Mesothelial cell of epicardium (in vitro differentiated cells): Measurements from ENCODE around the gene DOCK6. TPM values are rescaled to one million over a fixed set of nuclear protein-coding genes. Genes with fewer than 3 reads are reported as not detected.
"Not testable (repeated sequence)": the region's sequence is repeated elsewhere in the genome, so short reads cannot be mapped to it uniquely, and the experiment has no call there.

Experiments used
- DNase-seq, 2 experiments: peaks; one replicate each; pipeline ENCODE4 v3.0.0; 2021; ENCODE audit warnings: low spot score in 2 of 2; ENCODE audit not compliant: unreplicated experiment in 2 of 2
- H3K27ac Mint-ChIP-seq: 2 replicates; pipeline ENCODE4 v1.8.0; 2021; ENCODE audit warnings: mixed read lengths
- H3K27me3 Mint-ChIP-seq: 2 replicates; pipeline ENCODE4 v1.8.0; 2021; ENCODE audit warnings: low read depth, mixed read lengths
- H3K36me3 Mint-ChIP-seq: 2 replicates; pipeline ENCODE4 v1.8.0; 2021; ENCODE audit warnings: mixed read lengths
- H3K4me1 Mint-ChIP-seq: 2 replicates; pipeline ENCODE4 v1.8.0; 2021; ENCODE audit warnings: mixed read lengths
- H3K4me3 Mint-ChIP-seq: 2 replicates; pipeline ENCODE4 v1.8.0; 2021; ENCODE audit warnings: mild to moderate bottlenecking, moderate library complexity, mixed read lengths
- H3K9me3 Mint-ChIP-seq: 2 replicates; pipeline ENCODE4 v1.8.0; 2021; ENCODE audit warnings: mixed read lengths
- CTCF ChIP-seq: fragments of 200-600 bp; sonication (generic); IDR thresholded peaks from one replicate; pipeline ENCODE4 v1.5.0; 2021; ENCODE audit warnings: antibody characterized with exemption; ENCODE audit not compliant: unreplicated experiment
- total RNA-seq: library from RNA; stranded (reverse); gene quantifications from 3 replicates; pipeline ENCODE4 v1.2.1, GENCODE V29; 2021

DOCK6 gene
- total RNA-seq, 1 donor from 2014 or later, result 66.4 TPM

DNA sequence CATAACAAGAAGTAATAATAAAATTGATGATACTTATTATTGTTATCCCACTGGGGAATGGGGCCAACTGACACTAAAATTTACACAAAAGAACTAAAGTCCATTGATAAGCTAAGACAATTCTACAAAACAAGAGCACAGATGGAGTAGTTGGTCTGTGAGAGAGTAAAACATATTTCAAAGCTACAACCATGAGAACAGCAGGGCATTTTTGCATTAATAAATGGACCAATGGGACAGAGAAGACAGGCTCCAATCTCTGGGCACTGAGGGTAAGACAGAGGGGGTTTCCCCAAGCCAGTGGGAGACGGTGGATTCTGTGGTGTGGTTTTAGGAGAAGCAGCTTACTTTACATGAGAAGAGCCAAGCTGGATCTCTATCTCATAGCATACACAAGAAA lies 79.3 kb downstream of the DOCK6 start:
- Mint-ChIP-seq H3K27me3 (no peaks in the 10 kb centered on the region), H3K27ac (no peak overlapping the region), H3K36me3 (peaks cover 29% of the 10 kb centered on the region), H3K4me1 (peaks cover 1% of the 10 kb centered on the region), H3K9me3 (peaks cover 5% of the 10 kb centered on the region), H3K4me3 (no peak overlapping the region)
- no peak for DNase-seq
- TF ChIP-seq CTCF, result no peak

- H3K9me3 Mint-ChIP-seq, result peaks cover 5% of the 10 kb centered on the region
- no peak for TF ChIP-seq CTCF
- peaks cover 1% of the 10 kb centered on the region for H3K4me1 Mint-ChIP-seq
- DNase-seq, result no peak
- H3K27ac Mint-ChIP-seq, result peak overlapping the region; percentile 35
- H3K4me3 Mint-ChIP-seq, result no peak overlapping the region
- peaks cover 28% of the 10 kb centered on the region for H3K36me3 Mint-ChIP-seq
- H3K27me3 Mint-ChIP-seq, result no peaks in the 10 kb centered on the region
These were observed 80.8 kb downstream of the DOCK6 start for GRCh38 chr19:11181488-11181887.

DNA sequence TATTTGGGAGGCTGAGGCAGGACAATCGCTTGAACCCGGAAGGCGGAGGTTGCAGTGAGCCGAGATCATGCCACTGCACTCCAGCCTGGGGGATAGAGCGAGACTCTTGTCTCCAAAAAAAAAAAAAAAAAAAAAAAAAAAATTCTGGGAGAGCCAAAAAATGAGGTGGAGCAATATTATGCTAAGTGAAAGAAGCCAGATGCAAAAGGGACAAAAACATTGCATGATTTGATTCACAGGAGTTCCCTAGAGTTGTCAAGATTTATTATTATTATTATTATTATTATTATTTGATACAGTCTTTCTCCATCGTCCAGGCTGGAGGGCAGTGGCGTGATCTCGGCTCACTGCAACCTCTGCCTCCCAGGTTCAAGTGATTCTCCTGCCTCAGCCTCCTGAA lies 81.3 kb downstream of the DOCK6 start:
- H3K9me3 Mint-ChIP-seq, DNase-seq, H3K27me3 Mint-ChIP-seq, H3K27ac Mint-ChIP-seq, H3K4me1 Mint-ChIP-seq, H3K4me3 Mint-ChIP-seq: not testable (repeated sequence)
- H3K36me3 Mint-ChIP-seq, result peaks cover 33% of the 10 kb centered on the region

DNA sequence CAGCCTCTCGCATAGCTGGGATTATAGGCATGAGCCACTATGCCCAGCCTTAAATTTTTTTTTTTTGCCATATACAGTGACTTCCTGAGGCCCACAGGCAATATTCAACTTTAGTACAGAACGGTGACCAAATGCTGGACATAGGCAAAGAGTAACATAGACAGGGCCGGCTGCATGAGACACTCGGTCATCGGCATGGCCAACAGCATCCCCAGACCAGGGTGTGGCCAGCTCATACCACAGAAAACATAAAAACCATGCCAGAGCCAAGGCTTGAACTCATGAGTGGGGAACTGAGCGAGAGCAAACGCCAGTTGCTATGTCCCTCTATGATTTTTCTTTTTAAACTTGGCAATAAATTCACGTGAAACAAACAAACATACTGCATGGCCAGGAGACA lies 82.0 kb downstream of the DOCK6 start:
- H3K36me3 Mint-ChIP-seq, result peaks cover 33% of the 10 kb centered on the region
- peaks cover 5% of the 10 kb centered on the region for H3K9me3 Mint-ChIP-seq
- TF ChIP-seq CTCF, result no peak
- no peaks in the 10 kb centered on the region for H3K4me1 Mint-ChIP-seq
- no peak for DNase-seq
- H3K27ac Mint-ChIP-seq, result no peak overlapping the region
- no peaks in the 10 kb centered on the region for H3K27me3 Mint-ChIP-seq
- H3K4me3 Mint-ChIP-seq, result no peak overlapping the region

DNA sequence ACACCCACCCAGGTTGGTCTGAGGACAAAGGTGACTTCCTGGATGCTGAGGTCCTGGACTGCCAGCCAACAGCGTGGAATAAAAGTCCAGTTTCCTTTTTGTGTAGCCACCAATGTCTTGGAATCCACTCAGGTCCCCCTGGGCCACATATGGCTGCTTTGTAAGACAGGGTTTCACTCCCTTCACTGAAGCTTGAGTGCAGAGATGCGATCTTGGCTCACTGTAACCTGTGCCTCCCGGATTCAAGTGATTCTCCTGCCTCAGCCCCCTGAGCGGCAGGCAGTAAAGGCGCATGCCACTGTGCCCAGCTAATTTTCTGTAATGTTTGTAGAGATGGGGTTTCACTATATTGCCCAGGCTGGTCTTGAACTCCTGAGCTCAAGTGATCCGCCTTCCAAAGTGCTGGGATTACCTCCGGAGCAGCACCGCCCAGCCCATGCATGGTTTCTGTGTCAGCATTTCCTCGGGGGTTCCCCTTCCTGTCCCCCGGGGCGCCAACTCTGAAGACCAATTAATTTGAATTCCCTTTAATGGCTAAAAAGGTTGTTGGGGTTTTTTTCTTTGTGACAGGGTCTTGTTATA lies 82.5 kb downstream of the DOCK6 start:
- H3K9me3 Mint-ChIP-seq, result peaks cover 5% of the 10 kb centered on the region
- H3K27ac Mint-ChIP-seq, result no peak overlapping the region
- no peaks in the 10 kb centered on the region for H3K4me1 Mint-ChIP-seq
- no peak for TF ChIP-seq CTCF
- DNase-seq, result no peak
- H3K4me3 Mint-ChIP-seq, result no peak overlapping the region
- no peaks in the 10 kb centered on the region for H3K27me3 Mint-ChIP-seq
- H3K36me3 Mint-ChIP-seq, result peaks cover 33% of the 10 kb centered on the region

GRCh38 chr19:11179145-11179465 lies 83.2 kb downstream of the DOCK6 start:
- H3K9me3 Mint-ChIP-seq, H3K27ac Mint-ChIP-seq, DNase-seq, H3K4me3 Mint-ChIP-seq, H3K27me3 Mint-ChIP-seq, H3K4me1 Mint-ChIP-seq: not testable (repeated sequence)
- H3K36me3 Mint-ChIP-seq, result peaks cover 32% of the 10 kb centered on the region

DNA sequence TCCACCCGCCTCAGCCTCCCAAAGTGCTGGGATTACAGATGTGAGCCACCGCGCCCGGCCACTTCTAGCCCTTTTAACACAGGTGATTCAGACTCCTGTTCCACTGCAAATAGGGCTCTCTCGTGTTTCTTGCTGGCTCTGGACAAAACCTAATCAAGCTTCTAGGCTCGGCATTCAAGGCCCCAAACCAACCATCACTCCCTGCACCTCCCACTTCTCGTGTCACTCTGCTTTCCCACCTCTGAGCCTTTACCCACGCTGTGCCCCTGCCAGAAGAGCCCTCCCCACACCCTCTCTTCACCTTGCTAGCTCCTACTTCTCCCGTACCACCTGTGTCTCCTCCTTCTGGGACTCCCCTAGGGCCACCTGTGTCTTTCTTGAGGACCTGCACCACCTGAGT lies 84.7 kb downstream of the DOCK6 start:
- H3K4me1 Mint-ChIP-seq, result no peaks in the 10 kb centered on the region
- H3K36me3 Mint-ChIP-seq, result peaks cover 30% of the 10 kb centered on the region
- no peak for TF ChIP-seq CTCF
- no peak overlapping the region for H3K4me3 Mint-ChIP-seq
- no peaks in the 10 kb centered on the region for H3K27me3 Mint-ChIP-seq
- H3K27ac Mint-ChIP-seq, result no peak overlapping the region
- DNase-seq, result no peak
- H3K9me3 Mint-ChIP-seq, result no peaks in the 10 kb centered on the region
